ENCODE measurements around the gene CARD6.
"Not testable (repeated sequence)": the region's sequence is repeated elsewhere in the genome, so short reads cannot be mapped to it uniquely, and the experiment has no call there.

The CARD6 gene

GRCh38 chr5:40828690-40829661 is 12.2 kb upstream of the CARD6 start:
- DNase-seq: no peak

- DNase-seq: no peak
Measured at GRCh38 chr5:40829748-40830533, 11.2 kb upstream of the CARD6 start.

GRCh38 chr5:40831346-40832210 is 9.6 kb upstream of the CARD6 start:
- DNase-seq: no peak

- DNase-seq: no peak
Measured at GRCh38 chr5:40832345-40832744, 8.8 kb upstream of the CARD6 start.

- DNase-seq: no peak
Measured at GRCh38 chr5:40833712-40834229, 7.4 kb upstream of the CARD6 start.

GRCh38 chr5:40834391-40834848 is 6.7 kb upstream of the CARD6 start:
- DNase-seq: no peak

- peak; percentile 75 for DNase-seq
Measured at GRCh38 chr5:40834849-40835787, 6.0 kb upstream of the CARD6 start, which contains the start of gene RPL37. TSS of gene RPL37 (minus strand) at chr5:40835222. CDS start at chr5:40835185, 37 bp downstream.

- DNase-seq: no peak
Measured at GRCh38 chr5:40838086-40838485, 3.1 kb upstream of the CARD6 start.

- DNase-seq: no peak
Measured at GRCh38 chr5:40842351-40842750, 1.2 kb downstream of the CARD6 start.

GRCh38 chr5:40844565-40844964 is 3.4 kb downstream of the CARD6 start:
- no peak for DNase-seq

GRCh38 chr5:40846371-40846770 is 5.2 kb downstream of the CARD6 start:
- no peak for DNase-seq

GRCh38 chr5:40847525-40847924 is 6.4 kb downstream of the CARD6 start:
- DNase-seq: no peak

- no peak for DNase-seq
Measured at GRCh38 chr5:40853632-40854192, 12.5 kb downstream of the CARD6 start.

GRCh38 chr5:40860711-40861110 is 19.5 kb downstream of the CARD6 start:
- no peak for DNase-seq

- DNase-seq: not testable (repeated sequence)
Measured at GRCh38 chr5:40865004-40865403, 23.8 kb downstream of the CARD6 start.

GRCh38 chr5:40866844-40867243 is 25.7 kb downstream of the CARD6 start:
- DNase-seq: no peak

- no peak for DNase-seq
Measured at GRCh38 chr5:40869384-40869783, 28.2 kb downstream of the CARD6 start.

- no peak for DNase-seq
Measured at GRCh38 chr5:40871177-40871576, 30.0 kb downstream of the CARD6 start.

- not testable (repeated sequence) for DNase-seq
Measured at GRCh38 chr5:40872253-40872652, 31.1 kb downstream of the CARD6 start.

- no peak for DNase-seq
Measured at GRCh38 chr5:40873286-40873880, 32.2 kb downstream of the CARD6 start.

Data from NCI-H187 treated with DMSO at 0.1 percent for 48 hours (cell line).